Testis (tissue), 3 donors: ENCODE data around the gene SEMA5A. TPM values are rescaled to one million over a fixed set of nuclear protein-coding genes. Genes with fewer than 3 reads are reported as not detected.

Experiments
- DNase-seq: peaks from one replicate; pipeline ENCODE4 v3.0.0-alpha.2; 2019
- H3K27ac ChIP-seq, 2 donors: fragments of 200-600 bp; sonication (generic); one replicate each; pipeline ENCODE4 v1.5.1; 2019
- H3K27me3 ChIP-seq: fragments of 200-600 bp; sonication (generic); one replicate; pipeline ENCODE4 v1.5.1; 2019
- H3K36me3 ChIP-seq: fragments of 200-600 bp; sonication (generic); one replicate; pipeline ENCODE4 v1.5.1; 2017; ENCODE audit warnings: low read depth; ENCODE audit errors: missing control alignments
- H3K4me1 ChIP-seq: fragments of 200-600 bp; sonication (generic); one replicate; pipeline ENCODE4 v1.5.1; 2019
- H3K4me3 ChIP-seq, 2 donors: fragments of 200-600 bp; sonication (generic); one replicate each; pipeline ENCODE4 v1.5.1; 2017 to 2019
- H3K9me3 ChIP-seq: fragments of 200-600 bp; sonication (generic); one replicate; pipeline ENCODE4 v1.5.1; 2017
- POLR2A ChIP-seq: fragments of 450-650 bp; IDR thresholded peaks from one replicate; pipeline ENCODE4 v1.6.1; 2017; ENCODE audit warnings: antibody characterized with exemption, mild to moderate bottlenecking, moderate library complexity
- WGBS, 2 donors: methylation state at CpG; one replicate each; pipeline ENCODE4 v1.1.5; 2018; 5-methylcytosine and 5-hydroxymethylcytosine counted together
- intact Hi-C: fragments of 100-400 bp; cut with DNase I; formaldehyde crosslinking; loops from one replicate; pipeline ENCODE4 v1.15.1; 2023; ENCODE audit warnings: low total_unique reads
- polyA plus RNA-seq: library from polyadenylated mRNA; stranded (reverse); fragments of 350-450 nt; fragmentation: Illumina TruSeq; extraction: RNeasy Lipid Tissue Mini Kit (QIAGEN cat#74804); gene quantifications from one replicate; pipeline ENCODE4 v1.2.3, GENCODE V29; 2014; ENCODE audit warnings: low read depth, low replicate concordance; ENCODE audit not compliant: insufficient read depth
- total RNA-seq, 2 donors: library from RNA; depleted of rRNA; stranded (reverse); fragments of >200 nt; gene quantifications; one replicate each; pipeline ENCODE4 v1.2.3, GENCODE V29; 2016
- TF ChIP-seq, protein P1 (sequence below), 3 experiments: fragments of 450-650 bp in 2 of 3; fragments of 200-600 bp in 1 of 3; sonication (generic) in 1 of 3; IDR thresholded peaks; one replicate each; pipeline ENCODE4 v1.5.1; 2016 to 2019; ENCODE audit warnings: antibody characterized with exemption in 3 of 3, mild to moderate bottlenecking in 2 of 3, moderate library complexity in 1 of 3

The SEMA5A gene
- total and polyA plus RNA-seq, 3 donors from 2014 or later, result 3.4 to 12.8 (median 5.4) TPM

- Histone ChIP-seq H3K4me3 (no peak overlapping the region), H3K4me1 (no peaks in the 10 kb centered on the region), H3K9me3 (no peaks in the 10 kb centered on the region), H3K36me3 (no peaks in the 10 kb centered on the region), H3K27me3 (no peaks in the 10 kb centered on the region), H3K27ac (no peak overlapping the region)
- DNase-seq, result no peak
- intact Hi-C loops, result no loop called here
- 76 to 86% methylated on average over 1 of the region's 1 CpG for WGBS, 2 donors
- TF ChIP-seq, protein P1, sequence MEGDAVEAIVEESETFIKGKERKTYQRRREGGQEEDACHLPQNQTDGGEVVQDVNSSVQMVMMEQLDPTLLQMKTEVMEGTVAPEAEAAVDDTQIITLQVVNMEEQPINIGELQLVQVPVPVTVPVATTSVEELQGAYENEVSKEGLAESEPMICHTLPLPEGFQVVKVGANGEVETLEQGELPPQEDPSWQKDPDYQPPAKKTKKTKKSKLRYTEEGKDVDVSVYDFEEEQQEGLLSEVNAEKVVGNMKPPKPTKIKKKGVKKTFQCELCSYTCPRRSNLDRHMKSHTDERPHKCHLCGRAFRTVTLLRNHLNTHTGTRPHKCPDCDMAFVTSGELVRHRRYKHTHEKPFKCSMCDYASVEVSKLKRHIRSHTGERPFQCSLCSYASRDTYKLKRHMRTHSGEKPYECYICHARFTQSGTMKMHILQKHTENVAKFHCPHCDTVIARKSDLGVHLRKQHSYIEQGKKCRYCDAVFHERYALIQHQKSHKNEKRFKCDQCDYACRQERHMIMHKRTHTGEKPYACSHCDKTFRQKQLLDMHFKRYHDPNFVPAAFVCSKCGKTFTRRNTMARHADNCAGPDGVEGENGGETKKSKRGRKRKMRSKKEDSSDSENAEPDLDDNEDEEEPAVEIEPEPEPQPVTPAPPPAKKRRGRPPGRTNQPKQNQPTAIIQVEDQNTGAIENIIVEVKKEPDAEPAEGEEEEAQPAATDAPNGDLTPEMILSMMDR (IDR thresholded peaks at IDR 0.05), result no peak
- no peak for TF ChIP-seq POLR2A
Measured at GRCh38 chr5:9423571-9423970, 122.3 kb downstream of the SEMA5A start.

GRCh38 chr5:9421884-9422283 lies 124.0 kb downstream of the SEMA5A start:
- H3K27ac ChIP-seq, result no peak overlapping the region
- 28 to 29% methylated on average over 2 of the region's 2 CpGs for WGBS, 2 donors
- H3K27me3 ChIP-seq, result no peaks in the 10 kb centered on the region
- no peak for DNase-seq
- H3K36me3 ChIP-seq, result no peaks in the 10 kb centered on the region
- intact Hi-C loops, result no loop called here
- TF ChIP-seq, protein P1 (IDR thresholded peaks at IDR 0.05), result no peak
- TF ChIP-seq POLR2A, result no peak
- no peaks in the 10 kb centered on the region for H3K9me3 ChIP-seq
- H3K4me3 ChIP-seq, result no peak overlapping the region
- H3K4me1 ChIP-seq, result no peaks in the 10 kb centered on the region

- DNase-seq, result no peak
- Histone ChIP-seq H3K27ac (no peak overlapping the region), H3K4me1 (no peaks in the 10 kb centered on the region), H3K9me3 (no peaks in the 10 kb centered on the region), H3K36me3 (no peaks in the 10 kb centered on the region), H3K4me3 (no peak overlapping the region), H3K27me3 (no peaks in the 10 kb centered on the region)
- WGBS, 2 donors, result 87 to 97% methylated on average over 5 of the region's 5 CpGs
- intact Hi-C loops, result no loop called here
- TF ChIP-seq POLR2A, result no peak
- TF ChIP-seq, protein P1 (IDR thresholded peaks at IDR 0.05), result no peak
Measured at GRCh38 chr5:9419794-9420193, 126.1 kb downstream of the SEMA5A start.

DNA sequence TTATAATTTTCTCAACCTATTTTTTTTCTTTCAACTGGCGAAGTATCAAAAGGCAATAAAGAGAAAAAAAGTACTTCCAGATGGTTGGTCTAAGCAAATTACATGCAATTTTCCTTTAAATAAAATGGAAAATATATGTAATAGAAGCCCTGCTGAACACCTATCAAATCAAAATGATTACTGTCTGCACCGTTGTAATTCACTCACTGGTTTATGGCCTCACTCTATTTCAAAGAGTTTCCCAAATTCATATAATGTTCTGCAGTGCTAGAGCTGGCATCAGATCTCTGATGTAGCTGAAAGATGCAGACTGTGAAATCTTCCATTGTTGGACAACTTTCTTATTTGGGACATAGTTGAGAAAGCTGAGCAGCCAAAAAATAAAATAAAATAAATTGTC lies 130.3 kb downstream of the SEMA5A start:
- WGBS, 2 donors, result 28 to 78% methylated on average over 2 of the region's 2 CpGs
- Histone ChIP-seq H3K36me3 (no peaks in the 10 kb centered on the region), H3K4me3 (no peak overlapping the region), H3K9me3 (no peaks in the 10 kb centered on the region), H3K27me3 (no peaks in the 10 kb centered on the region), H3K4me1 (no peaks in the 10 kb centered on the region), H3K27ac (no peak overlapping the region)
- no peak for TF ChIP-seq POLR2A
- TF ChIP-seq, protein P1 (IDR thresholded peaks at IDR 0.05), result no peak
- no peak for DNase-seq
- intact Hi-C loops, result no loop called here

DNA sequence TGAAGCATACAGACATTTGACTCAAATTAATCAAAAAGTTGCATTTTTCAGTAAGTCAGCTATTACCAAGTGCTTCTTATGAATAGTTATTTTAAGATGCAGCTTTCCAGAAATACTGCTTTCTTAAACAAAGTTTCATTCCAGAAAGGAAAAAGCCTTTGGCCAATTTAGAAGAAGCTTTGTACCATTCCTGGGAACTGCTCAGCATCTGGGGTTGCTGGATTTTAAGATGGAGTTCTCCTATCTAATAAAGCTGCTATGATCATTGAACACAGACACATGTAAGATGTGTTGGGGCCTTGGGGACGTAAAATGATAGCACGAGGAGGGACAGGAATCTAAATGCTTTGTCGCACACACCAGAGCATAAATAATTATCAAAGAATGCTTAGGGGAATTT lies 130.8 kb downstream of the SEMA5A start:
- H3K4me3 ChIP-seq, result no peak overlapping the region
- intact Hi-C loops, result no loop called here
- no peaks in the 10 kb centered on the region for H3K9me3 ChIP-seq
- H3K36me3 ChIP-seq, result no peaks in the 10 kb centered on the region
- no peak overlapping the region for H3K27ac ChIP-seq
- TF ChIP-seq POLR2A, result no peak
- TF ChIP-seq, protein P1 (IDR thresholded peaks at IDR 0.05), result no peak
- no peaks in the 10 kb centered on the region for H3K27me3 ChIP-seq
- WGBS, 2 donors, result 74 to 90% methylated on average over 3 of the region's 3 CpGs
- no peaks in the 10 kb centered on the region for H3K4me1 ChIP-seq
- no peak for DNase-seq
